BE2C (cell line): ENCODE results near the gene SSNA1.

Experiments used
- DNase-seq: peaks from one replicate; pipeline ENCODE4 v3.0.0-alpha.2; 2020
- H3K27me3 ChIP-seq: fragments of 250-450 bp; sonication (Bioruptor Pico); 2 replicates; pipeline ENCODE4 v1.5.1; 2020; ENCODE audit warnings: mild to moderate bottlenecking
- H3K36me3 ChIP-seq: fragments of 250-450 bp; sonication (Bioruptor Pico); 2 replicates; pipeline ENCODE4 v1.5.1; 2020; ENCODE audit warnings: mild to moderate bottlenecking
- H3K4me1 ChIP-seq: fragments of 250-450 bp; sonication (Bioruptor Pico); 2 replicates; pipeline ENCODE4 v1.5.1; 2020
- H3K4me3 ChIP-seq: 2 replicates; pipeline ENCODE4 v1.5.1; 2011; ENCODE audit warnings: low read depth, low read length
- H3K9me3 ChIP-seq: fragments of 250-450 bp; sonication (Bioruptor Pico); 2 replicates; pipeline ENCODE4 v1.5.1; 2020
- TF ChIP-seq, protein P1 (sequence below): IDR thresholded peaks from 2 replicates; pipeline ENCODE4 v1.5.1; 2012; ENCODE audit warnings: mild to moderate bottlenecking, low read depth, low read length

SSNA1 gene

DNA sequence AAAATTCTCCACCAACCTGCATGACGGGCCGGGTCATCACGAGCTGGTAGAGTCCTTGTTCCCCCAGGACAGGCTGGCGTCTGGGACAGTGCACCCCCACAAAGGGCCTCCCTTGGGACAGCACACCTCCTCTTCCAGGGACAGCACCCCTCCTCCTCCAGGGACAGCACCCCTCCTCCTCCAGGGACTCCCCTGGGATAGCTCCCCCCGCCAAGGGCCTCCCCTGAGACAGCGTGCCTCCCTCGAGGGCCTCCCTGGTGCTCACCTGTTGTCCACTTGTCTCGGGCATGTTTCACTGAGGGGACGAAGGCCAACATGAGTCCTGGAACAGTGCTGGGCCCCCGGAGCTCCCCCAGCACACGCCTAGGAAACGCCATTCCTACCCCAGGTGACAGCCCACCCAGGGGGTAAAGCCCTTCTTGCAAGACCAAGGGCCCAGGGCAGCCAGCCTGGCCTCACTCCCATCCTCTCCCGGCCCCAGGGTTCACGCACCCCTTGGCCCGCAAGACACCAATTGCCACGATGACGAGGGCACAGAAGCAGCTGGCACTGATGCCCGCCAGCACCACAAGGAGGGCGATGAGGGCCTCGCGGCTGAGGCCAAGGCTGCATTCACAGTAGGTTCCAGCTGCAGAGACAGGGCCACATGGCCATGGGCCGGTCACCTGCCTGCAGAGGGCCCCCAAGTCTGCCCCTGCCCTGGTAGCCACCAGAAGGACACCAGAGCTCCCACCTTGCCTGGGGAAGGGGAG is 17.2 kb upstream of the SSNA1 start:
- Histone ChIP-seq H3K4me3 (no peak overlapping the region), H3K9me3 (no peaks in the 10 kb centered on the region), H3K36me3 (no peaks in the 10 kb centered on the region), H3K27me3 (peaks cover 48% of the 10 kb centered on the region), H3K4me1 (peaks cover 6% of the 10 kb centered on the region)
- TF ChIP-seq, protein P1, sequence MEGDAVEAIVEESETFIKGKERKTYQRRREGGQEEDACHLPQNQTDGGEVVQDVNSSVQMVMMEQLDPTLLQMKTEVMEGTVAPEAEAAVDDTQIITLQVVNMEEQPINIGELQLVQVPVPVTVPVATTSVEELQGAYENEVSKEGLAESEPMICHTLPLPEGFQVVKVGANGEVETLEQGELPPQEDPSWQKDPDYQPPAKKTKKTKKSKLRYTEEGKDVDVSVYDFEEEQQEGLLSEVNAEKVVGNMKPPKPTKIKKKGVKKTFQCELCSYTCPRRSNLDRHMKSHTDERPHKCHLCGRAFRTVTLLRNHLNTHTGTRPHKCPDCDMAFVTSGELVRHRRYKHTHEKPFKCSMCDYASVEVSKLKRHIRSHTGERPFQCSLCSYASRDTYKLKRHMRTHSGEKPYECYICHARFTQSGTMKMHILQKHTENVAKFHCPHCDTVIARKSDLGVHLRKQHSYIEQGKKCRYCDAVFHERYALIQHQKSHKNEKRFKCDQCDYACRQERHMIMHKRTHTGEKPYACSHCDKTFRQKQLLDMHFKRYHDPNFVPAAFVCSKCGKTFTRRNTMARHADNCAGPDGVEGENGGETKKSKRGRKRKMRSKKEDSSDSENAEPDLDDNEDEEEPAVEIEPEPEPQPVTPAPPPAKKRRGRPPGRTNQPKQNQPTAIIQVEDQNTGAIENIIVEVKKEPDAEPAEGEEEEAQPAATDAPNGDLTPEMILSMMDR, result no peak
- no peak for DNase-seq

GRCh38 chr9:137172901-137173795 is 15.3 kb upstream of the SSNA1 start:
- H3K9me3 ChIP-seq, result no peaks in the 10 kb centered on the region
- peaks cover 29% of the 10 kb centered on the region for H3K27me3 ChIP-seq
- H3K4me3 ChIP-seq, result no peak overlapping the region
- no peak for DNase-seq
- TF ChIP-seq, protein P1, result no peak
- H3K36me3 ChIP-seq, result no peaks in the 10 kb centered on the region
- peaks cover 6% of the 10 kb centered on the region for H3K4me1 ChIP-seq

DNA sequence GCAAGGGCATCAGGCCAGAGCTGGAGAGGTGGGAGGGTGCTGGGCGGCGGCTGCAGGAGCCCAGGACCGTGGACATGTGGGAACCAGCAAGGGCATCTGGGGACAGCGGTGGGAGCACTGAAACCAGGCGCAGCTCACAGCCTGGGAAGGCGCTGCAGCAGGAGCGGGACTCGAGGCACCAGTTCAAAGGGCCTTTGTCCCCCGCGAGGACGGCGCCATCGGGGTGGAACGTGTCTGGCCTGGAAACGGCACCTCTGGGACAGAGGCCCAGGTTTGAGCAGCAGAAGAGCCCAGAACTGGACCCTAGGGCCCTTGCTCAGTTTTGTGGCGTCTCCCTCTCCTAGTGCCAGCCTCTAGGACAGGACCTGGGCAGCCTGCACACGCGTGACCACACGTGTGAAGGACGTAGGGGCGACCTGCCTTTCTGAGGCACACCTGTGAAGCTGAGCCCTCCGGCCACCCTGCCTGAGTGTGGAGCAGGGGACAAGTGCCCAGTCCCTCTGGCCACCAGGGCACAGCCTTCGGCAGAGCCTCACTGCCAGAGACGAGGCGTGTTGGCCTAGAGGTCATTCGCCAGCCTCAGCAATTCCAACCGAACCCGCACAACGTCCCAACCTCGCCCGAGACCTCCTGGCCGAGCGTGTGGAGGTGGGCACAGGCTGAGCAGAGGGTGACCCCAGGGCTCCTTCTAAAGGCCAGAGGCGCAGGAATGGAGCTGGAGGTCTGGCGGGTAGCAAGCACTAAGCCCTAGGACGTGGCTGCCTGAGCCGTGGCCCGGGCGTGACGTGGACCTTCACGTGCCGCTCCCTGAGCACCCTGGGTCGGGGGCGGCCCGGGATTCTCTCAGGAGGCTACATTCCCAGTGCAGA is 14.4 kb upstream of the SSNA1 start:
- DNase-seq, result no peak
- TF ChIP-seq, protein P1, result no peak
- Histone ChIP-seq H3K4me1 (peaks cover 6% of the 10 kb centered on the region), H3K9me3 (no peaks in the 10 kb centered on the region), H3K36me3 (no peaks in the 10 kb centered on the region), H3K27me3 (peaks cover 22% of the 10 kb centered on the region), H3K4me3 (no peak overlapping the region)

GRCh38 chr9:137174722-137175293 is 13.7 kb upstream of the SSNA1 start:
- no peak for DNase-seq
- Histone ChIP-seq H3K4me3 (no peak overlapping the region), H3K9me3 (no peaks in the 10 kb centered on the region), H3K36me3 (no peaks in the 10 kb centered on the region), H3K27me3 (peaks cover 14% of the 10 kb centered on the region), H3K4me1 (peaks cover 6% of the 10 kb centered on the region)
- TF ChIP-seq, protein P1, result no peak

- DNase-seq, result peak; percentile 63
Observed at GRCh38 chr9:137175345-137175961, 13.0 kb upstream of the SSNA1 start.

More at GRCh38 chr9:137175345-137175961, 13.0 kb upstream of the SSNA1 start:
- peaks cover 6% of the 10 kb centered on the region for H3K4me1 ChIP-seq
- no peak overlapping the region for H3K4me3 ChIP-seq
- H3K9me3 ChIP-seq, result no peaks in the 10 kb centered on the region
- peaks cover 7% of the 10 kb centered on the region; the same call in 1 of the 2 replicates for H3K27me3 ChIP-seq
- peaks cover 3% of the 10 kb centered on the region for H3K36me3 ChIP-seq
- TF ChIP-seq, protein P1, result peak; percentile 50
